DMS53 (cell line): ENCODE data around the gene ORM1.
"Not testable (repeated sequence)": the region's sequence is repeated elsewhere in the genome, so short reads cannot be mapped to it uniquely, and the experiment has no call there.

Experiments used
- DNase-seq: peaks from one replicate; lab custom pipeline; 2025; lab: John Stamatoyannopoulos, UW

The ORM1 gene

DNA sequence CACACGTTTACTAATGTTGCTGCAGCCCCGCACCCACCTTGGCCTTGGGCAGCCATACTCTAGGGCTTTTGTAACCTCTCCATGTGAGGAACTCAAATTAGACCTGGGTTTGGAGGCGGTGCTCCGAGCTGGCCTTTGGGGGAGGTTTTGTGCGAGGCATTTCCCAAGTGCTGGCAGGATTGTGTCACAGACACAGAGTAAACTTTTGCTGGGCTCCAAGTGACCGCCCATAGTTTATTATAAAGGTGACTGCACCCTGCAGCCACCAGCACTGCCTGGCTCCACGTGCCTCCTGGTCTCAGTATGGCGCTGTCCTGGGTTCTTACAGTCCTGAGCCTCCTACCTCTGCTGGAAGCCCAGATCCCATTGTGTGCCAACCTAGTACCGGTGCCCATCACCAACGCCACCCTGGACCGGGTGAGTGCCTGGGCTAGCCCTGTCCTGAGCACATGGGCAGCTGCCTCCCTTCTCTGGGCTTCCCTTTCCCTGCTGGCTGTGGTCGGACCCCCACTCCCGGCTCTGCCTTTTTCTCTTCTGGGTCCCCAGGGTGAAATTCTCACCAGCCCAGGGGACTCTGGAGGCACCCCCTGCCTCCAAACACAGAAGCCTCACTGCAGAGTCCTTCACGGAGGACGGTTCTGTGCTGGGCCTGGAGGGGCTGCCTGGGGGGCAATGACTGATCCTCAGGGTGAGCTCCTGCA, at the start of gene ORM1:
Gene ORM1, plus strand, starts transcription at position 268 of the 701 bp plus-strand sequence. Its CDS starts 36 bp downstream, at position 304.
- not testable (repeated sequence) for DNase-seq

GRCh38 chr9:114273461-114273881, 49.4 kb upstream of the ORM1 start:
- no peak for DNase-seq

- no peak for DNase-seq
Observed at GRCh38 chr9:114274217-114274616, 48.7 kb upstream of the ORM1 start.

GRCh38 chr9:114275246-114276004, 47.5 kb upstream of the ORM1 start:
- peak; percentile 14 for DNase-seq

DNA sequence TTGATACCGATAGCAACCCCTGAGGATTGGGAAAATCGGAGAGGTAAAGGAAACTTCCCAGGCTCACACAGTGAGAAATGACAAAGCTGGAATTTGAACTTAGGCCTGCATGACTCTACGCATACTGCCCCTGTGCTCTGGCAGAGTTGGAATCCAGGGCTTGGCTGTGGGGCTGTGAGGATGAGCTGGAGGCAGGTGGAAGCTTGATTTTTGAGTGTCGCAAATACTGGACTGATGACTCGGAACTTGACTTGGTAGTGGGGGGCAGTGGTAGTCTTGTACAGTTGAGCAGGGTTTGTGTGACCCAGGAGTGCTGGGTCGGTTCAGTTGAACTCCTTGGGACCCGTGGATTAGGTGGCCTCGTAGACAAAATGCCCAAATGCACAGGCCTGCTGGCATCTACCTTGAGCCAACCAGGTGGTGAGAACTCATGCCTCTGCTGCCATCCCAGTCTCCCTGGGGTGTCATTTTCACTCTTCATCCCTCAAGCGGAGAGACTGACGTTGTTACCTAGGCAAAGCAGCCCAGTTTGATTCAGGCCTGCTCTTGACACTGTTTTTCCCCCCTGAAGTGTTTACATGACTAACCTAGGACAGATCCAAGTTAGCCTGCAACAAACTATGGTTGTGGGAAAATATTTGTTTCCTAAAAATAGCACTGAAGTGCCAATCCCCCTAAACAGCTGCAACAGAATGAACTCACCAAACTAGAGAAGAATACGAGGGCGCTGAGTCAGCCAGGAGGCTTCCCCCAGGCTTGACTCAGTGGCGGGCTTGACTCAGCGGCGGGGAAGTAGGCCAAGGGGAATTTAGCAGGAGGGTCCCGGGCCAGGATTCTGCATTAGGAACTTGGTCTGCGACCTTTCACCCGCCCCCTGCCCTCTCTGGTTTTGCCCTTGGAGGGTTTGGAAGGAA, 45.7 kb upstream of the ORM1 start:
- peak; percentile 37 for DNase-seq

DNA sequence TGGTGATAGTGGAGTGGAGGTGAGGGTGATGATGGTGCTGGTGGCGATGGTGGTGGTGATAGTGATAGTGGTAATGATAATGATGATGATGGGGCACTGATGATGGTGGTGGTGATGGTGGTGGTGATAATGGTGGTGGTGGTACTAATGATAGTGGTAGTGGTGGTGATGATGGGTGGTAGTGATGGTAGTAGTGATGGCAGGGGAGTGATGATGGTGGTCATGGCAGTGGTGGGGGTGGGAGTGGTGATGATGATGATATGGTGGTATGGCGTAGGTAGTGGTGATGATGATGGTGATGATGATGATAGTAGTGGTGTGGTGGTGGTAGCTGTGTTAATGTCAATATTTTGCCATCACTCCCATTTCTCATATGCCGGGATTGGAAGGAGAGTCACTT, 44.5 kb upstream of the ORM1 start:
- no peak for DNase-seq

- DNase-seq: no peak
Observed at GRCh38 chr9:114278881-114279570, 43.9 kb upstream of the ORM1 start.

DNA sequence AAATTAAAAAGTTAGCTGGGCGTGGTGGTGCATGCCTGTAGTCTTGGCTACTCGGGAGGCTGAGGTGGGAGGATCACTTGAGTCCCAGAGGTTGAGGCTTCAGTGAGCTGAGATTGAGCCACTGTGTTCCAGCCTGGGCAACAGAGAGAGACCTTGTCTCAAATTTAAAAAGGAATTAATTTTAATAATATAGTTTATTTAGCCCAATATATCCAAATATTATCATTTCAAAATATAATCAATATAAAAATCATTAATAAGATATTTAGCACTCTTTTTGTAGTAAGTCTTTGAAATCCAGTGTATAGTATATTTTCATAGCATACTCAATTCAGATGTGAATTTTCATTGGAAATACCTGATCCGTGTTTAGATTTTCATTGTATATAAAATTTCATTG, 43.2 kb upstream of the ORM1 start:
- DNase-seq: no peak

DNA sequence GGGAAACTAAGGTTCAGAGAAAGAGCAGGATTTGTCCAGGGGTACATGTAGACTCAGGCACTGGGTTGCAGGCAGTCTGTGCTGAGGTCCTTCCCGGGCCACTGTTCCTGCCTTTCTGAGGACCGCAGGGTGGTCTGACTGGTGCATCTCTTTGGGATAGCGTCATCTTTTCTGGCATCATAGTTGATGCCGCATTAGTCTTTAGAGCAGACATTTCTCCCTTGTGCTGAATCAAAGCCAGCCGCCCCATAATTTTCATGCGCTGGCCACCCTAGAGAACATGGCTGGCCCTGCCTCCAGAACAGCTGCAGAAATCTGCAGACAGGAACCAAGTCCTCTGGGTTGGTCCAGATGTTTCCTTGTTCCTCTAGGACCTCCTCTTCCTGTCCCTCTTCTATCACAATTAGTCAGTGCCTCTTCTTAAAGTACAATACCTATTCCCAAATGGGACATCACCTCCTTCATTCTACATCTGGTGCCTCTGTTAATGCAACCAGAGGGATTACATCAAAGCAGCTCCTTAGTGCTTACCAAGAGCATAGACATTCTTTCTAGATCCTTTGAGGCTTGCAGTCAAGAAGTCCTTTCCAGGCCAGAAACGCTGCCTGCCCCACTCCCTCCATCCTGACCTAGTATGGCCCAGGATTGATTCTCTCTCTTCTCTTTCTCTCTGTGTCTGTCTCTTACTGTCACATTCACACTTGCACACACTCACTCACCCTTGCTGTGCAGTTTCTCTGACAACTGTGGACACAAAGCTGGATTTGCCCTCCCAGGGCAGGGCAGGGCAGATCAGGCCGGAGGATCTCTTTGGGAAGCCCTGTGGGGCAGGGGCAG, 42.0 kb upstream of the ORM1 start:
- no peak for DNase-seq

- no peak for DNase-seq
Observed at GRCh38 chr9:114281473-114282103, 41.3 kb upstream of the ORM1 start.

- DNase-seq: no peak
Observed at GRCh38 chr9:114282104-114282485, 40.8 kb upstream of the ORM1 start.

GRCh38 chr9:114282507-114282906, 40.4 kb upstream of the ORM1 start:
- DNase-seq: peak; percentile 22

DNA sequence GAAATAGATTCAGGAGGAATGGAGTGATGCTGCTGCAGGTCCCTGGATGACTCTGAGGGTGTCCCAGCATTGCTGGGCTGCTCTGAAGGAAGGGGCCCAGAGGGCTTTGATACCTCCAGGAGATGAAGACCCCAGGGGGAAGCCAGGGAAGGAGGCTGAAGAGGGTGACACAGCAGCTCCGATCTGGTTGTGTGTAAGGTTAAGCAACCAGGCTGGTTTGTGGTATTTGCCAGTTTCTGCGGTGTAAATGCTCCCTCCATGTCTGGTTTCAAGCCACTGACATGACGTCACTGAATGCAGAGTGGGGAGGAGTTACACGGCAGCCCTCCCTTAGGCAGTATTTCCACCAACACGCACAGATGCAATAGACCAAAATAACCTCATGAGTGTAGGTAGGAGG, 40.0 kb upstream of the ORM1 start:
- peak; percentile 32 for DNase-seq

- DNase-seq: no peak
Observed at GRCh38 chr9:114283551-114284111, 39.3 kb upstream of the ORM1 start.

DNA sequence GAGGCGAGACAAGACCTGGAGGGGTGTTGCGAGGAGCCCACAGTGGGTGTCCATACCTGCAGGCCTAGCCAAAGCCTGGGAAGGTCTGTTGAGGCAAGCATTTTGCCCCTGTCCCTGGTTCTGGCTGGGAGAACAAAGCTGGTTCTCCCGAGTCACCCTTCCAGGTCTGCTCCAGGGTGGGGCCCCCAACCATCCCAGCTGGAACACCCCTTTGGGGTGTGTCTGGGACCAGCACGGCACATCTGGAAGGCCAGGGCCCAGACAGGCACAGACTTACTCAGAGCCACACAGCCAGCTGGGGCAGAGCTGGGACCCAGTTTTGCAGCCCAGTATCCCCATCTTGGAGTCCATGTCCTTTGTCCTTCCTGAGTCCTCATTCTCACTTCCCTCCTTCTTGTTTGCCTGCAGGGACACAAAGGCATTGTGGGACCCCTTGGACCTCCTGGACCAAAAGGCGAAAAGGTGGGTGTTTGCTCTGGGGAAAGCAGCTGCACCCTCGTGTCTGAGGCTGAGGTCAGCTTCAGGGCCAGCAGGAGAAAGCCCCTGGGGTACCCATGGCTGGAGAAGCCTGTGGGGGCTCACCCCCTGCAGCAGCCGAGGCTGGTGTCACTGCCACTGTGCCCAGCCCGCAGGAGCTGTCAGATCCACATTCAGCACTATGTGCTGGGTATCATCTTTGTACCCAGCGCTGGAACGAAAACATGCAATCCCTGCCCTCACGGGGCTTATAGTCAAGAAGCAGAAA, 38.4 kb upstream of the ORM1 start:
- DNase-seq: no peak

- no peak for DNase-seq
Observed at GRCh38 chr9:114285166-114285867, 37.6 kb upstream of the ORM1 start.

GRCh38 chr9:114286146-114286679, 36.7 kb upstream of the ORM1 start:
- DNase-seq: no peak

- peak; percentile 73 for DNase-seq
Observed at GRCh38 chr9:114287001-114287762, 35.7 kb upstream of the ORM1 start.
